Skeletal muscle cell (primary cell): ENCODE data around the gene MEIS3.
A peak's percentile ranks its signal among the peaks of the same experiment; 100 is the strongest.
"Not testable (repeated sequence)": the region's sequence is repeated elsewhere in the genome, so short reads cannot be mapped to it uniquely, and the experiment has no call there.

Experiments
- DNase-seq: peaks from one replicate; pipeline ENCODE4 v3.0.0-alpha.2; 2010; ENCODE audit warnings: low read depth
- H3K4me3 ChIP-seq: 2 replicates; pipeline ENCODE4 v1.5.1; 2011; ENCODE audit warnings: low read depth, mild to moderate bottlenecking, control low read depth, low read length, moderate library complexity

Gene MEIS3

DNA sequence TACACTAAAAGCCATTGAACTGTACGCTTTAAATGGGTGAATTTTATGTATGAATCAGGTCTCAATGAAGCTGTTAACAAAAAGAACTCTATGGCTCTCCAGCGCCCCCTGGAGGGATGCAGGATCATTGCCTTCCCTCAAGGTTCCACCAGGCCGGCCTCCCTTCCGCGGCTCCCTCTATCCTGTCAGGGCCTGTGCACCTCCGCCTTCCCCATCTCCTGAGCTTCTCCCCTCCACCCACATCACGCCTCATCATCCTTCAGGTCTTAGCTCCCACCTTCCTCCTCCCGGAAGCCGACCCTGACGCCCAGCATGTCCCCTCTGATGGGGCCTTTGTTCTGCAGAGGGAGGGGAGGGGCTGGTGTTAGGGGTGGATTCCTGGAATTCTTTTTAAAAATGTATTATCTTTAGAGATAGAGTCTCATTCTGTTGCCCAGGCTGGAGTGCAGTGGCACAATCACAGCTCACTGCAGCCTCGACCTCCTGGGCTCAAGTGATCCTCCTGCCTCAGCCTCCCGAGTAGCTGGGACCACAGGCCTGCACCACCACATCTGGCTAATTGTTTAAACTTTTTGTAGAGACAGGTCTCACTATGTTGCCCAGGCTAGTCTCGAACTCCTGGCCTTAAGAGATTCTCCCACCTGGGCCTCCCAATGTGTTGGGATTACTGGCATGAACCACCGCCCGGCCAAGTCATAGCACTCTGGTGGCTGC lies 27.7 kb downstream of the MEIS3 start:
- no peak overlapping the region for H3K4me3 ChIP-seq
- peak; percentile 13 for DNase-seq

DNA sequence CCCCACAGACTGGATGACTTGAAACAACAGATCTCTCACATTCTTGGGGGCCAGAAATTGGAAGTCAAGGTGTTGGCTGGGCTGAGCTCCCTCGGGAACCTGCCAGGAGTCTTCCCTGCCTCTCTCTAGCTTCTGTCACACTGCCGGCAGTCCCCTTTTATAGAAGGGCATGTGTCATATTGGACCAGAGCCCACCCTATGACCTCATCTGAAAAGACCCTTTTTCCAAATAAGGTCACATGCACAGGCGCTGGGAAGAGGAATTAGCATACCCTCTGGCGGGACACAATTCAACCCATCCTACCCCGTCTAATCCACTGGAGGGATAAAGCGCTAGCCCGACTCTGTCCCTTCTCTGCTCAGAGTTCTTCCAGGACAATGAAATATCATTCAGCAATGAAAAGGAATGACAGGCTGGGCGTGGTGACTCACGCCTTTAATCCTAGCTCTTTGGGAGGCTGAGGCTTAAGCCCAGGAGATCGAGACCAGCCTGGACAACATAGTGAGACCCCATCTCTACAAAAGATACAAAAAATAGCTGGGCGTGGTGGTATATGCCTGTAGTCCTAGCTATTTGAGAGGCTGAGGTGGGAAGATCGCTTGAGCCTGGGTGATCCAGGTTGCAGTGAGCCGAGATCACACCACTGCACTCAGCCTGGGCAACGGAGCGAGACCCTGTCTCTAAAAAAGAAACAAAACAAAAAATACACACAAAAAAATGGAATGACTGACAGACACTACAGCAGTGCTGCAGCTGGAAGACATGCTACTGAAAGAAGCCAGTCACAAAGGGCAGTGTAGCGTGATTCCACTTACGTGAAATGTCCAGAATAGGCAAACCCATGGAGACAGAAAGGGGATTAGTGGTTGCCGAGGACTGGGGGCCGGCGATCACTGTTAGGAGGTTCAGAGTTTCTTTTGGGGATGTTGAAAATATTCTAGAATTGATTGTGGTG lies 28.5 kb downstream of the MEIS3 start:
- H3K4me3 ChIP-seq, result no peak overlapping the region
- no peak for DNase-seq

DNA sequence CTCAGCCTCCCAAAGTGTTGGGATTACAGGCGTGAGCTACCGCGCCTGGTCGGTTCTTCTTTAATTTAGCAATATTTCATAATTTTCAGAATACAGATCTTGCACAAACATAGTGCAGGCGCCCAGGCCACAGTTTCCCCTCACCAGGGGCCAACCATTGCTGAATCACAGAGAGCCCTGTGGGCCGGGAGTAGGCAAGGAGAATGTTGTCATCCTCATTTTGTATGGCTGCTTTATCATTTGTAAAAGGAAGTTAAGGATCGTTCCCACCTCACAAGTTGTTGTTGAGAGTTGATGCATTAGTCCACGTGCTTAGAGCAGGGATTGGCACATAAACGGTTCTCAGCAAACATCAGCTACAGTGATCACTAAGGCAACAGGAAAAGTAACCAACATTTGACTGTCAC lies 30.2 kb downstream of the MEIS3 start:
- no peak for DNase-seq
- H3K4me3 ChIP-seq, result no peak overlapping the region

DNA sequence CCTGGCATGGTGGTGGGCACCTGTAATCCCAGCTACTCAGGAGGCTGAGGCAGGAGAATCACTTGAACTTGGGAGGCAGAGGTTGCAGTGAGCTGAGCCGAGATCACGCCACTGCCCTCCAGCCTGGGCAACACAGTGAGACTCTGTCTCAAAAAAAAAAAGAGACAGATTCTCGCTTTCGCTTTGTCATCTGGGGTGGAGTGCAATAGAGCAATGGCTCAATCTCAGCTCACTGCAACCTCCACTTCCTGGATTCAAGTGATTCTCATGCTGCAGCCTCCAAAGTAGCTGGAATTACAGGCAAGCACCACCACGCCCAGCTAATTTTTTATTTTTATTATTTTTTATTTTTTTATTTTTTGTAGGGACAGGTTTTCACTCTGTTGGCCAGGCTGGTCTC lies 30.6 kb downstream of the MEIS3 start:
- H3K4me3 ChIP-seq, DNase-seq: not testable (repeated sequence)

DNA sequence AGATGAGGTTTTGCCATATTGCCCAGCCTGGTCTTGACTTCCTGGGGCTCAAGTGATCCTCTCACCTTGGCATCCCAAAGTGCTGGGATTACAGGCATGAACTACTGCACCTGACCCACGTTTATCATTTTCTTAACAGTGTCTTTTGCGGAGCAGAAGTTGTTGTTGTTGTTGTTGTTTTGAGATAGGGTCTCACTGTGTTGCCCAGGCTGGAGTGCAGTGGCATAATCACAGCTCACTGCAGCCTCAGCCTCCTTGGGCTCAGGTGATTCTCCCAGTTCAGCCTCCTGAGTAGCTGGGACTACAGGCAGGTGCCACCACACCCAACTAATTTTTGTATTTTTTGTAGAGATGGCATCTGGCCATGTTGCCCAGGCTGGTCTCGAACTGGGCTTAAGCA lies 31.7 kb downstream of the MEIS3 start:
- not testable (repeated sequence) for H3K4me3 ChIP-seq, DNase-seq

DNA sequence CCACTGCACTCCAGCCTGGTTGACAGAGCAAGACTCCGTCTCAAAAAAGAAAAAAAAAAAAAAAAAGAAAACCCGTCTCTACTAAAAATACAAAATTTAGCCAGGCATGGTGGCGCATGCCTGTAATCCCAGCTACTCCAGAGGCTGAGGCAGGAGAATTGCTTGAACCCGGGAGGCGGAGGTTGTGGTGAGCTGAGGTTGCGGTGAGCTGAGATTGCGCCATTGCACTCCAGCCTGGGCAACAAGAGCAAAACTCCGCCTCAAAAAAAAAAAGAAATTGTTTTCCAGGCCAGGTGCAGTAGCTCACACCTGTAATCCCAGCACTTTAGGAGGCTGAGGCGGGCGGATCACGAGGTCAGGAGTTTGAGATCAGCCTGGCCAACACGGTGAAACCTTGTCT lies 32.7 kb downstream of the MEIS3 start:
- not testable (repeated sequence) for DNase-seq, H3K4me3 ChIP-seq

DNA sequence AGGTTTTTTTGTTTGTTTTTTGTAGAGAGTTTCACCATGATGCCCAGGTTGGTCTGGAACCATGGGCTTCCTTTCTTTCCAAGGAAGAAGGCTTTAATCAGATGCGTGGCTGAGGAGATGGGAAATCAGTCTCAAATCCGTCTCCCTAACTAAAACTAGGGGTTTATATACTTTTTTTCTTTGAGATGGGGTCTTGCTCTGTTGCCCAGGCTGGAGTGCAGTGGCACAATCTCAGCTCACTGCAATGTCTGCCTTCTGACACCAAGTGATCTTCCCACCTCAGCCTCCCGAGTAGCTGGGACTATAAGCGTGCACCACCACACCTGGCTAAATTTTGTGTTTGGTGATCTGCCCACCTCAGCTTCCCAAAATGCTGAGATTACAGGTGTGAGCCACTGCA lies 34.8 kb downstream of the MEIS3 start:
- not testable (repeated sequence) for DNase-seq, H3K4me3 ChIP-seq

DNA sequence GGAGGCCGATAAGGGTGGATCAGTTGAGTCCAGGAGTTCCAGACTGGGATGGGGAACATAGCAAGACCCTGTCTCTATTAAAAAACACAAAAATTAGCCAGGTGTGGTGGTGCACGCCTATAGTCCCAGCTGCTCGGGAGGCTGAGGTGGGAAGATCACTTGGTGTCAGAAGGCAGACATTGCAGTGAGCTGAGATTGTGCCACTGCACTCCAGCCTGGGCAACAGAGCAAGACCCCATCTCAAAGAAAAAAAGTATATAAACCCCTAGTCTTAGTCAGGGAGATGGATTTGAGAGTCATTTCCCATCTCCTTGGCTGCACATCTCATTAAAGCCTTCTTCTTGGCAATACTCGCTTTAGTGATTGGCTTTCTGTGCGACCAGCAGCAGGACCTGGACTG lies 35.4 kb downstream of the MEIS3 start:
- H3K4me3 ChIP-seq, DNase-seq: not testable (repeated sequence)

DNA sequence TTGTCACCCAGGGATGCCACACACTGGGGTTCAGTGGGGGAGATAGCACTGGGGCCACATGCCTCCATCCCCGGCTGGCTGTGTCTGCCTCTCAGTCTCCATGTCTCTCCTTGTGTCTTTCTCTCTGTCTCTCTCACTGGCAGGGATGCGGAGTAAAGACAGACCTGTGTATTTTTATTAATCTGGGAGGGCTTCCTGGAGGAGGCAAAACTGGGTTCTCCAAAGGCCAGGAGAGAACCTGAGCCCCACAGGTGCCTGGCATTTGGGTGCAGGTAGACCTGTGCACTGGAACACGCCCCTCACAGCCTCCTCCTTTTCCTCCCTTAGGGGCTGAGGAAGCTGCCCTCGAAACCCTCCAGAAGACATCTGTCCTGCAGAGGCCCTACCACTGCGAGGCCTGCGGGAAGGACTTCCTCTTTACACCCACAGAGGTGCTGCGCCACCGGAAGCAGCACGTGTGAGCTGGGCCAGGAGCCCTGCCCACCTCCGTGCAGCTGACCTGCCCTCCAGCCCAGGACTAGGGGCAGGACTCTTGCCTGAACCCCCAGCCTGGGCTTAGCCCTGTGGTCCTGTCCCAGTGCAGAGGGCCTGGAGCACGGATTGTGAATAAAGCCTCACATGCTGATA lies 37.6 kb downstream of the MEIS3 start:
- DNase-seq, result no peak
- H3K4me3 ChIP-seq, result no peak overlapping the region

DNA sequence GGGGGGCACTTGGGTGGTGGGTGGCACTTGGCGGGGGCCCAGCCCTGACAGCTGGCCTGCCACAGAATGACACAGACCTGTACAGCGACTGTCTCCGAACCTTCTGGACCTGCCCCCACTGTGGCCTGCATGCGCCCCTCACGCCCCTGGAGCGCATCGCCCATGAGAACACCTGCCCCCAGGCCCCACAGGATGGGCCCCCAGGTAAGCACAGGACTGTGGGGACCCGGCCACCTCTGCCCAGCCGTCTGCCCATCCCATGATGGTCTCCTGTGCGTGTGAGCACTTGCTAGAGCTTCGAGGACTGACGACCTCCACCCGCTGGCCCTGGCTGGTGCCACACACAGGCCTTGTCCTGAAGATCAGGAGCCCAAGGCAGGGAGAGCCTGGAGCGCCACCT lies 38.2 kb downstream of the MEIS3 start:
- DNase-seq, result no peak
- no peak overlapping the region for H3K4me3 ChIP-seq

DNA sequence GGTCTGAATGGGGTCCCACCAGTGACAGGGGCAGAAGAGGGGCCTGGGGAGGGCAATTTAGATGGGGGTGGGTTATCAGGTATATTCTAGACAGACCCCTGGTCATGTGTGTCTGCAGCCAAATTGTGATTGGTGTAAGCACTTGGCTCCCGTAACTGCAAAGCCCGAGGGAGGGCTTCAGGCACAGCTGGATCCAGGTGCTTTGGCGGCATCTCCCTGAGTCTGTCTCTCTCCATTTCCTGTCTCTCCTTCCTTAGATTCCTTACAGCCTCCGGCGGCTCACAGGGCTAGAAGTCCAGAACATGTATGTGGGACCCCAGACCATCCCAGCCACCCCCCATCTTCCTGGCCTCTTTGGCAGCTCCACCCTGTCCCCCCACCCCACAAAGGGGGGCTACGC lies 38.8 kb downstream of the MEIS3 start:
- H3K4me3 ChIP-seq, result no peak overlapping the region
- DNase-seq, result no peak

DNA sequence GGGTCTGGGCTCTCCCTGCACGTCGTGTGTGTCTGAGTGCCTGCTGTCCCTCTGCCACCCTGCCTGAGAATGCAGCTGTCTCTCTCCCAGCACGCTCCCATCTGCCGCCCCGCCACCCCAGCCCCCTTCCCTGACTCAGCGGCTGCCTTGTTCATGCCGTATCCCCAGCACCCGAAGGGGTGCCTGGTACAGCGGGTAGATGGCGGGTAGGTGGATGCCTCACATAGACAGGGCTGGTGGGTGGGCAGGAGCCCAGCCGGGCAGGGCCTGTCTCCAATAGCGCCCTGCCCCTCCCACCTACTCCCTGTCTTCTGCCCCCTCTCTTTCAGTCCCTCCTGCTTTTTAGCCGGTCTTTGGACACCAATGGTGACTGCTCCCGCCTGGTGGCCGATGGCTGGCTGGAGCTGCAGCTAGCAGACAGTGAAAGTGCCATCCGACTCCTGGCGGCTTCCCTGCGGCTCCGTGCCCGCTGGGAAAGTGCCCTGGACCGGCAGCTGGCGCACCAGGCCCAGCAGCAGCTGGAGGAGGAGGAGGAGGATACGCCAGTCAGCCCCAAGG lies 39.9 kb downstream of the MEIS3 start:
- no peak overlapping the region for H3K4me3 ChIP-seq
- no peak for DNase-seq

DNA sequence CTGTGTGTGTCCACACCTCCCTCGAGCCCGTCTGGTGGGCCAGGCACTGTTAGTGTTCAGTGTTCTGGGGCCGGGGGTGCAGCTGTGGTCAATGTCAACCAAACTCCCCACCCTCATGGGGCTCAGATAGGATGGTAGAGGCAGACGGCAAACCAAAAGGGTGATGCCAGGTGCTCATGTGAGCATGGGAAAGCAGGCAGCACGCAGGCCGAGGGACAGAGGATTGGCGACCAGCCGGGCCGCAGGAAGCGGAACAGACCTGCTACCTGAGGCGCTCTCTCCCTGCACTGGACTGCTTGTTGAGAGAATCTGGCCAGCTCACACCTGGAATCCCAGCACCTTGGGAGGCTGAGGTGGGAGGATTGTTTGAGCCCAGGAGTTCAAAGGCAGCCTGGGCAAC lies 41.1 kb downstream of the MEIS3 start:
- DNase-seq, result no peak
- H3K4me3 ChIP-seq, result no peak overlapping the region

DNA sequence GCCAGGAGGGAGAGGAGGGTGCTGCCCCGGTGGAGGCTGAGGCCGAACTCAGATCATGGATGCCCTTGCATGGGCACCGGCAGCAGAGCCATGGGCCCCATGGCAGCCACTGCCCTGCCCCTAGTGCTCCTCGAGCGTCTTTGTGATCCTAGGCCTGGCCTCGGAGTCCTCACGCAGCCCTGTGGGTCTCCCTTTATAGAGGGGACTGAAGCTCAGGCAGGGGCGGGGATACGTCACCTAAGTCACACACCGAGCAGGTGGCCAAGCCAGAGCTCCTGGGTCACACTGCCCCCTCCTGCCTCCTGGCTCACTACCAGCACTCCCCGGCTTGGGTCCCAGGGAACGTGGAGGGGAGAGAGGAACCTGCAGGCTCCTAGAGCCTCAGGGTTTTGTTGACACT lies 41.5 kb downstream of the MEIS3 start:
- DNase-seq, result no peak
- no peak overlapping the region for H3K4me3 ChIP-seq

DNA sequence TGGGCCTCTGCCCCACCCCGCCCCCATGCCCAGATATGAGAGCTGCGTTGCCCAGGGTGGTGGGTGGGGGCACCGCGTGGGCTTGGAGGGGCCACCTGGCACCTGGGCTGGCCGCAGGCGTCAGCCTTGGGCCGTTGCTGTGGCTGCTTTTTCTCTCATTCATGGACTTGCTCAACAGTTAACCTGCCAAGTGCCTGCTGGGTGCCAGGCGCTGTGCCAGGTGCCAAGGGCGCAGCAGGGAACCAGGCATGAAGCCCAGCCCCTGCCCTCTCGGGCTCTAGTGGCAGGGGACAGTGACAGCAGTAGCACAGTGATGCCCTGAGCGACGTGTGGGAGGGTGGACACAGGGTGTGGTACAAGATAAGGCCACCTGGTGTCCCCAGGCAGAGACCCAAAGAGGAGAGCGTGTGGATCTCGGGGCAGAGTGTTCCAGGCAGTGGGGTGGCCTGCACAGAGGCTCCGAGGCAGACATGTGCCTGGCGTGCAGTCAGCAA lies 42.1 kb downstream of the MEIS3 start:
- H3K4me3 ChIP-seq, result no peak overlapping the region
- DNase-seq, result no peak

DNA sequence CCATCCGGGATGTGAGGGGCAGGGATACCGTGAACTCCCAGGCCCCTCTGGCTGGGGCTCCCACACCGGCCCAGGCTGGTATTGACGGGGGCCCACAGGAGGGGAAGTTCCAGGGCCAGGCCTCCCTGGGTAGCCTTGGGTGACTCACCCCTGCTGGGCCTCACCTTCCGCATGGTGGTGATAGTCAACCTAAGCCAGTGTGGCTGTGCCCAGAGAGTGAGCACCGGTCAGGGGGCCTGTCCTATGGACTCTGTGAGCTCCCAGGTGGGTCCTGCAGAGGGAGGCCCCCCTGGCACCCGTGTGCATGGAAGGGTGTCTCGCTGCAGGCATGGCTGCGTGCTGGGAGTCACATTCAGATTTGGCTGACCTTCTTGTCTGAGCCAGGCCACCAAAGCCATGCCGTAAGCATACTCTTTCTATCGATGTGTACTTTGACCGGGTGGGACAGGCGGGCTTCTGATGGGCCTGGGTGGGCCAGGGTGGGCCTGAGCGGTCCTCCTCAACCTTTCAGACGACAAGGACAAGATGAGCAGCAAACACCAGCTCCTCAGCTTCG lies 42.7 kb downstream of the MEIS3 start:
- no peak for DNase-seq
- H3K4me3 ChIP-seq, result no peak overlapping the region

DNA sequence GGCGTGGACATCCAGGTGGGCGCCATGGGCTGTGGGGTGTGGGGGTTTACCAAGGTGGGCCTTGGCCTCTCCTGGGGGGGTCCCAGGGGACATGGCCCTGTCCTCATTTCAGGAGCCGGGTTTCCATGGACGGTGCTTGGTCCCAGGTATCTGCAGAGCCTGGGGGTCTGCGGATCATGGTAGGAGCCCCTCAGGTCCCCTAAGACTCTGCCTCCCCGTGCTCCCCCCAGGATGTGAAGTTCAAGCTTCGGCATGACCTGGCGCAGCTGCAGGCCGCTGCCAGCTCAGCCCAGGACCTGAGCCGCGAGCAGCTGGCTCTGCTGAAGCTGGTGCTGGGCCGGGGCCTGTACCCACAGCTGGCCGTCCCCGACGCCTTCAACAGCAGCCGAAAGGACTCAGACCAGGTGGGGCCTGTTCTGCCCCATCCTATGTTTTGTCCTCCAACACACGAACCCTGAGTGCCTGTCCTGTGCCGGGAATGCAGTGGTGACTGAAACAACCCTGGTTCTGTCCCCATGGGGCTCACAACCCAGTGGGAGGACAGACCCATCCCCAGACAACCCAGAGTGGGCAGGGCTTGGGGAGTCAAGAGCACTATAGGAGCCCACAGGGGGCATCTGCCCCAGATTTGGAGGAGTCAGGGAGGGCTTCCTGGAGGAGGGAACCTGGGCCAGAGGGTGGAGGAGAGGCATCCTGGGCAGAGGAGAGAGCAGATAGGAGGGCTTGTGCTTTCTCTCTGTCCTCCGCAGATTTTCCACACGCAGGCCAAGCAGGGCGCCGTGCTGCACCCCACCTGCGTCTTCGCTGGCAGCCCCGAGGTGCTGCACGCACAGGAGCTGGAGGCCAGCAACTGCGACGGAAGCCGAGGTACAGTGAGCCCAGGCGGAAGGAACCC lies 43.4 kb downstream of the MEIS3 start:
- DNase-seq, result no peak
- no peak overlapping the region for H3K4me3 ChIP-seq

DNA sequence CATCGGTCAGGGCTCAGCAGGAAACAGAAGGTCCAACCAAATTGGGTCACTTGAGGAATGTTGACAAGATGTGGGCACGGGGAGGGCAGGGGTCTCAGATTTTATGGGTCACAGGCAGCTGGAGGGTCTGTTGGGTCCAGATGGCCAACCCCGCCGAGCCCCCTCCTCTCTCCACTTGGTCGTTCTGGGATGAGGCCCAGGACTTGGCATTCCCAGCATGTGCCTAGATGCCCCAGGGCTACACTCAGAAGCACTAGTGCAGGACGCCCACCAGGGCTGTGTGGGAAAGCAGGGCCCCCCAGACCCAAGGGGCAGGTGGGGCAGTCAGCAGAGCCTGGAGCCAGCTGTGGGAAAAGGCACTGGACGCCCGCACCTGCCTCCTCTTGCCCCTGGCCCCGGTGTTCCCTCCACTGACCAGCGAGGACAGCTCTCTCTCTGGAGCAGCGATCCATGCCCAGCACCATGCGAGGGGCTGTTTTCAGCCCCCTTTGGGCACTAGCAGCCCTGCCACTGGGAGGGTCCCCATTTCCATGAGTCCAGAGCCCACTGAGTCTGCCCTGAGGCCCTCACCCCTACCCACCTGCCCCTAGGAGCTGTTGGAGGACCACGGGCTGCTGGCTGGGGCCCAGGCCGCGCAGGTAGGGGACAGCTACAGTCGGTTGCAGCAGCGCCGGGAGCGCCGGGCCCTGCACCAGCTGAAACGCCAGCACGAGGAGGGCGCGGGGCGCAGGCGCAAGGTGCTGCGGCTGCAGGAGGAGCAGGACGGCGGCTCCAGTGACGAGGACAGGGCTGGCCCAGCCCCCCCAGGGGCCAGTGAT lies 44.2 kb downstream of the MEIS3 start:
- DNase-seq, result no peak

More for the DNA sequence above, 44.2 kb downstream of the MEIS3 start:
- H3K4me3 ChIP-seq, result no peak overlapping the region
